HepG2 (cell line): ENCODE data around the gene MYL4. TPM values are rescaled to one million over a fixed set of nuclear protein-coding genes. Genes with fewer than 3 reads are reported as not detected.
A peak's percentile ranks its signal among the peaks of the same experiment; 100 is the strongest.

Source experiments
- ATF1 ChIP-seq: IDR thresholded peaks from 2 replicates; pipeline ENCODE4 v1.6.1; 2016; ENCODE audit warnings: mild to moderate bottlenecking, control low read depth
- GABPA ChIP-seq, 2 experiments: IDR thresholded peaks; 2 replicates each; pipeline ENCODE4 v1.6.1; 2011 to 2016; ENCODE audit warnings: low read depth in 2 of 2, low read length in 1 of 2, missing biosample characterization in 1 of 2, missing genetic modification characterization in 1 of 2
- KDM4B ChIP-seq: sonication (generic); formaldehyde crosslinking; IDR thresholded peaks from 2 replicates; pipeline ENCODE4 v1.4.0; 2020; ENCODE audit warnings: missing genetic modification reagents
- KLF6 ChIP-seq: IDR thresholded peaks from 2 replicates; pipeline ENCODE4 v1.8.0; 2016; ENCODE audit warnings: missing biosample characterization, missing genetic modification reagents
- LCORL ChIP-seq, 2 experiments: fragments of 450-650 bp in 1 of 2; sonication (generic) in 1 of 2; formaldehyde crosslinking in 1 of 2; IDR thresholded peaks; 2 replicates each; pipeline versions ENCODE4 v1.5.0 to v1.6.1; 2017 to 2020; ENCODE audit warnings: antibody characterized with exemption in 1 of 2, missing genetic modification reagents in 1 of 2
- MEIS1 ChIP-seq: sonication (generic); formaldehyde crosslinking; IDR thresholded peaks from 2 replicates; pipeline ENCODE4 v1.9.0; 2021; ENCODE audit warnings: mild to moderate bottlenecking, missing genetic modification reagents, moderate library complexity, borderline replicate concordance
- PITX1 ChIP-seq: sonication (generic); formaldehyde crosslinking; IDR thresholded peaks from 2 replicates; pipeline ENCODE4 v1.5.1; 2020; ENCODE audit warnings: mild to moderate bottlenecking, missing genetic modification reagents
- POGZ ChIP-seq: sonication (generic); formaldehyde crosslinking; IDR thresholded peaks from 2 replicates; pipeline ENCODE4 v1.4.0; 2020; ENCODE audit warnings: mild to moderate bottlenecking, missing genetic modification reagents
- RARA ChIP-seq: IDR thresholded peaks from 2 replicates; pipeline ENCODE4 v1.6.1; 2016; ENCODE audit warnings: missing genetic modification reagents, missing compliant biosample characterization
- SOX5 ChIP-seq: IDR thresholded peaks from 2 replicates; pipeline ENCODE4 v1.6.1; 2016; ENCODE audit warnings: borderline replicate concordance
- SP5 ChIP-seq: IDR thresholded peaks from 2 replicates; pipeline ENCODE4 v1.6.1; 2016; ENCODE audit warnings: low read depth, borderline replicate concordance
- SRF ChIP-seq: IDR thresholded peaks from 2 replicates; pipeline ENCODE4 v1.6.1; 2011; ENCODE audit warnings: mild to moderate bottlenecking, low read depth, low read length, moderate library complexity
- TBX2 ChIP-seq: sonication (generic); formaldehyde crosslinking; IDR thresholded peaks from 2 replicates; pipeline ENCODE4 v1.5.0; 2020; ENCODE audit warnings: missing genetic modification reagents, mild to moderate bottlenecking, borderline replicate concordance
- ZBED4 ChIP-seq: sonication (generic); formaldehyde crosslinking; IDR thresholded peaks from 2 replicates; pipeline ENCODE4 v1.4.0; 2020; ENCODE audit warnings: missing genetic modification reagents, borderline replicate concordance
- ZIK1 ChIP-seq: sonication (generic); formaldehyde crosslinking; IDR thresholded peaks from 2 replicates; pipeline ENCODE4 v1.5.0; 2020; ENCODE audit warnings: mild to moderate bottlenecking, low read depth, missing genetic modification reagents, borderline replicate concordance
- ZNF101 ChIP-seq: sonication (generic); formaldehyde crosslinking; IDR thresholded peaks from 2 replicates; pipeline ENCODE4 v1.4.0; 2020; ENCODE audit warnings: mild to moderate bottlenecking, low read depth, missing genetic modification reagents, borderline replicate concordance
- ZNF17 ChIP-seq: sonication (generic); formaldehyde crosslinking; IDR thresholded peaks from 2 replicates; pipeline ENCODE4 v1.5.0; 2020; ENCODE audit warnings: mild to moderate bottlenecking, missing genetic modification reagents
- ZNF331 ChIP-seq: sonication (generic); formaldehyde crosslinking; IDR thresholded peaks from 2 replicates; pipeline ENCODE4 v1.4.0; 2020; ENCODE audit warnings: missing genetic modification reagents
- ZNF343 ChIP-seq: sonication (generic); formaldehyde crosslinking; IDR thresholded peaks from 2 replicates; pipeline ENCODE4 v1.4.0; 2020; ENCODE audit warnings: mild to moderate bottlenecking, missing genetic modification reagents
- ZNF615 ChIP-seq: sonication (generic); formaldehyde crosslinking; IDR thresholded peaks from 2 replicates; pipeline ENCODE4 v1.5.0; 2020; ENCODE audit warnings: mild to moderate bottlenecking, missing genetic modification reagents, borderline replicate concordance
- ZSCAN25 ChIP-seq: sonication (generic); formaldehyde crosslinking; IDR thresholded peaks from 2 replicates; pipeline ENCODE4 v1.8.0; 2022; ENCODE audit warnings: mild to moderate bottlenecking, missing genetic modification reagents
- polyA plus RNA-seq, 8 experiments: library from polyadenylated mRNA; depleted of rRNA in 3 of 8; stranded (reverse) in 7 of 8; unstranded in 1 of 8; fragments of >200 nt; fragmentation: Illumina TruSeq in 4 of 8; extraction: Trizol in 4 of 8; gene quantifications; 2 replicates each; pipeline versions ENCODE4 v1.2.1 to v1.2.3, GENCODE V29; 2011 to 2016; ENCODE audit warnings: low read depth in 4 of 8, missing spikeins in 1 of 8, mixed read lengths in 1 of 8; ENCODE audit not compliant: insufficient read depth in 1 of 8
- total RNA-seq, 5 experiments: library from RNA; depleted of rRNA; stranded (reverse); fragments of >200 nt; fragmentation: Illumina TruSeq; extraction: Trizol; gene quantifications; 2 replicates each; pipeline ENCODE4 v1.2.3, GENCODE V29; 2016; ENCODE audit warnings: low read depth in 1 of 5
- TF ChIP-seq, protein P1 (sequence below): sonication (generic); formaldehyde crosslinking; IDR thresholded peaks from 2 replicates; pipeline ENCODE4 v1.4.0; 2020; ENCODE audit warnings: missing genetic modification reagents
- TF ChIP-seq, protein P2 (sequence below): IDR thresholded peaks from 2 replicates; pipeline ENCODE4 v1.6.1; 2018; ENCODE audit warnings: missing genetic modification reagents, mild to moderate bottlenecking, missing compliant biosample characterization

The MYL4 gene
- total and polyA plus RNA-seq, 2 of the 13 experiments (the other 11 are each of a cell fraction or from before 2014, with no cell fraction given), result not detected

- peak; percentile 55 for TF ChIP-seq TBX2 (CRISPR knock-in tag)
- no peak for TF ChIP-seq LCORL (IDR thresholded peaks at IDR 0.05)
- peak; percentile 64; the same call in 1 of the 2 replicates for TF ChIP-seq LCORL (CRISPR knock-in tag; IDR thresholded peaks at IDR 0.05)
- peak; percentile 75 for TF ChIP-seq KLF6 (CRISPR knock-in tag)
- no peak for TF ChIP-seq GABPA (IDR thresholded peaks at IDR 0.05; ENCODE audit: low read depth, low read length)
- no peak for TF ChIP-seq GABPA (CRISPR knock-in tag; IDR thresholded peaks at IDR 0.05; ENCODE audit: low read depth)
- peak; percentile 40; the same call in 1 of the 2 replicates for TF ChIP-seq SP5 (CRISPR knock-in tag)
- TF ChIP-seq ZNF17 (CRISPR knock-in tag), result peak; percentile 58; the same call in 1 of the 2 replicates
- 0 out of 2 replicates have a peak, but pooled peaks have one; percentile 61 for TF ChIP-seq ZSCAN25 (CRISPR knock-in tag)
- TF ChIP-seq, protein P1, sequence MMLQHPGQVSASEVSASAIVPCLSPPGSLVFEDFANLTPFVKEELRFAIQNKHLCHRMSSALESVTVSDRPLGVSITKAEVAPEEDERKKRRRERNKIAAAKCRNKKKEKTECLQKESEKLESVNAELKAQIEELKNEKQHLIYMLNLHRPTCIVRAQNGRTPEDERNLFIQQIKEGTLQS (CRISPR knock-in tag), result peak; percentile 25
- TF ChIP-seq SRF, result peak; percentile 12; the same call in 1 of the 2 replicates
- TF ChIP-seq MEIS1 (CRISPR knock-in tag), result peak; percentile 90; the same call in 1 of the 2 replicates
- TF ChIP-seq KDM4B (CRISPR knock-in tag), result 0 out of 2 replicates have a peak, but pooled peaks have one; percentile 73
- TF ChIP-seq, protein P2, sequence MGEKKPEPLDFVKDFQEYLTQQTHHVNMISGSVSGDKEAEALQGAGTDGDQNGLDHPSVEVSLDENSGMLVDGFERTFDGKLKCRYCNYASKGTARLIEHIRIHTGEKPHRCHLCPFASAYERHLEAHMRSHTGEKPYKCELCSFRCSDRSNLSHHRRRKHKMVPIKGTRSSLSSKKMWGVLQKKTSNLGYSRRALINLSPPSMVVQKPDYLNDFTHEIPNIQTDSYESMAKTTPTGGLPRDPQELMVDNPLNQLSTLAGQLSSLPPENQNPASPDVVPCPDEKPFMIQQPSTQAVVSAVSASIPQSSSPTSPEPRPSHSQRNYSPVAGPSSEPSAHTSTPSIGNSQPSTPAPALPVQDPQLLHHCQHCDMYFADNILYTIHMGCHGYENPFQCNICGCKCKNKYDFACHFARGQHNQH (CRISPR knock-in tag), result peak; percentile 72; the same call in 1 of the 2 replicates
- no peak for TF ChIP-seq ATF1 (CRISPR knock-in tag)
- TF ChIP-seq RARA (CRISPR knock-in tag), result peak; percentile 95
- peak; percentile 21; the same call in 1 of the 2 replicates for TF ChIP-seq SOX5
- TF ChIP-seq ZNF331 (CRISPR knock-in tag), result peak; percentile 44; the same call in 1 of the 2 replicates
- no peak for TF ChIP-seq ZNF101 (CRISPR knock-in tag)
- no peak for TF ChIP-seq ZIK1 (CRISPR knock-in tag)
- no peak for TF ChIP-seq POGZ (CRISPR knock-in tag)
- TF ChIP-seq ZNF343 (CRISPR knock-in tag), result no peak
- TF ChIP-seq ZBED4, result peak; percentile 49; the same call in 1 of the 2 replicates
- TF ChIP-seq PITX1, result peak; percentile 54; the same call in 1 of the 2 replicates
- no peak for TF ChIP-seq ZNF615 (CRISPR knock-in tag)
Observed at GRCh38 chr17:47229535-47230443, 20.6 kb downstream of the MYL4 start (continued).
